Measurements from ENCODE around the gene MARCHF11.

GRCh38 chr5:16017720-16018119 lies 161.9 kb downstream of the MARCHF11 start:
- TF ChIP-seq EZH2 (IDR thresholded peaks at IDR 0.05) (no peak), POLR2AphosphoS5 (IDR thresholded peaks at IDR 0.05; ENCODE audit: borderline replicate concordance, low read depth, low read length) (no peak), FOXP2 (optimal IDR thresholded peaks at IDR 0.05; ENCODE audit: control extremely low read depth, extremely low read length, insufficient read depth) (no peak)

Measured in SK-N-MC (cell line).